Activated CD8-positive, alpha-beta memory T cell treated with anti-CD3 and anti-CD28 coated beads for 24 hours (primary cell): ENCODE measurements around the gene TACC2.
"Not testable (repeated sequence)": the region's sequence is repeated elsewhere in the genome, so short reads cannot be mapped to it uniquely, and the experiment has no call there.

Experiments
- DNase-seq: peaks from one replicate; pipeline ENCODE4 v3.0.0-alpha.2; 2020

Gene TACC2

DNA sequence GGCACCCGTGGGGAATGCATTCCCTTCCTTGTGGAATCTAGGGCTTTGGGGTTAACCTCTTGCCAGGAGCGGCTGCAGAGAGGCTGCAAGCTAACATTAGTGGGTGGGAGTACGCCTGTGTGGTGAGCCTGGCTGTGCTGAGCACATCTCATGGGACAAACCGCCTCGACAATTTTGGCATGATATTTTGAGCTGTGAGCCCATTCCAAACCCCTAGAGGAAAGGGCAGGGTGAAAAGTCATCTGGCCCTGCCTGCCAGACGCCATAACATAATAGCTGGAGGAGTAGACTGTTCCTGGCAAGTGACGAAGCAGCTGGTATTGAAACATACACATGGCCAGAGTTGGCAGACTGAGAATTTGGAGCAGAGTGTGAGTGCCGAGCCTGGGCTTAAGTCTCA lies 110.0 kb downstream of the TACC2 start:
- no peak for DNase-seq

DNA sequence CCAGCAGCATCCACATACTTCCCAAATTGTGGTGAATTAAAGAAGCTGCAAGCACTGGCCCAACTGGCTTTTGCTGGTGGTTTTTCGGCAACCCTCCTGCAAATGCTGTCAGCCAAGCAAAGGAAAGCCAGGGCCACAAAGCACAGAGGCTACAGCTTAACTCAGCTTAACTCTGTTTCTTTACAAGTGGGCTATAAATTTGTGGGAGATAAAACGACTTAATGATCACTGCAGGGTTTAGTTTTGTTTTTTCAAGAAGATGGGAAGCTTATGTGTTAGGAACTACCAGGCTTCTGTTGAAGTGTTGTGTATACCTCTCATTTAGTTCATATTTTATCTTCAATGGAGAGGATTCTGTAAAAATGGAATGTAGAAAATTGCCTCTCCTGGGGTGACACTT lies 110.6 kb downstream of the TACC2 start:
- DNase-seq, result no peak

DNA sequence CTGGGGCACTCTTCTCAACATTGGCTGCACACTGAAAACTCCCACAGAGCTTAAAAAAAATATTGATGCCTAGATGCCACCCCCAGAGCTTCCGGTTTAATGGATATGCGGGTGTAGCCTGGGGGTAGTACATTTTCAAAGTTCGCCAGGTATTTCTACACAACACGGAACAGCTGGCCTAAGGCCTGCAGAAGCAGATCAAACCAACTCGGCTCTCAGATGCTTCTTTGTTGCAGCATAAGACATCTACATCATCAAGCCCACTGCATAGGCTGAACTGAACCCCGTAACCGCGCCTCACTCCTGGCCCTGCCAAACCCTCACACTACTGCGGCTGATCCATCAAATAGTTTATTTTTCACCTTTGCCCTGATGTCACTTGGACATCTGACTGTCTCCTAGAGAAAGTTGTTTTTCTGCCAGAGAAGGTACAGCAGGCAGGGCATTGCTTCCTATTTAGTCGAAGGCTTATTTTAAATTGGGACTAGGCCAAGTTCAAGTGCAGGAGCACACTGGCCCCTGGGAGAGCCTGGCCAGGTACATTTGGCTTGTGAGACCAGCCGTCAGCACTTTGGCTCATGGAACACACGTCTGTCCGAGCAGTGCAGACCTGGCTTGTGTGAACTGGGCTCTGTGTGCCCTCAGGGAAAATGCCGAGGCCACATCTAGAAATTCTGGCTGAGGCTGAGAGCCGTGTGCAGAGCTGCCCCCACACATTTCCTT lies 113.3 kb downstream of the TACC2 start:
- no peak for DNase-seq

- no peak for DNase-seq
Observed at GRCh38 chr10:122102869-122103525, 114.0 kb downstream of the TACC2 start.

- no peak for DNase-seq
Observed at GRCh38 chr10:122103592-122103991, 114.6 kb downstream of the TACC2 start.

DNA sequence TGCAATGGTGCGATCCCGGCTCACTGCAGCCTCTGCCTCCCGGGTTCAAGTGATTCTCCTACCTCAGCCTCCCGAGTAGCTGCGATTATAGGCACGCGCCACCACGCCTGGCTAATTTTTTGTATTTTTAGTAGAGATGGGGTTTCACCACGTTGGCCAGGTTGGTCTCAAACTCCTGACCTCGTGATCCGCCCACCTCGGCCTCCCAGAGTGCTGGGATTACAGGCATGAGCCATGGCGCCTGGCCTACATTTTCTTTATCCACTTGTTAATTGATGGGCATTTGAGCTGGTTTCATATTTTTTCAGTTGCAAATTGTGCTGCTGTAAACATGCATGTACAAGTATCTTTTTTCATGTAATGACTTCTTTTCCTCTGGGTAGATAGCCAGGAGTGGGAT lies 119.8 kb downstream of the TACC2 start:
- not testable (repeated sequence) for DNase-seq

- no peak for DNase-seq
Observed at GRCh38 chr10:122112021-122112616, 123.2 kb downstream of the TACC2 start.

- DNase-seq, result no peak
Observed at GRCh38 chr10:122112625-122113160, 123.7 kb downstream of the TACC2 start.

- no peak for DNase-seq
Observed at GRCh38 chr10:122113161-122113944, 124.4 kb downstream of the TACC2 start.

- DNase-seq, result no peak
Observed at GRCh38 chr10:122113945-122114747, 125.2 kb downstream of the TACC2 start.

DNA sequence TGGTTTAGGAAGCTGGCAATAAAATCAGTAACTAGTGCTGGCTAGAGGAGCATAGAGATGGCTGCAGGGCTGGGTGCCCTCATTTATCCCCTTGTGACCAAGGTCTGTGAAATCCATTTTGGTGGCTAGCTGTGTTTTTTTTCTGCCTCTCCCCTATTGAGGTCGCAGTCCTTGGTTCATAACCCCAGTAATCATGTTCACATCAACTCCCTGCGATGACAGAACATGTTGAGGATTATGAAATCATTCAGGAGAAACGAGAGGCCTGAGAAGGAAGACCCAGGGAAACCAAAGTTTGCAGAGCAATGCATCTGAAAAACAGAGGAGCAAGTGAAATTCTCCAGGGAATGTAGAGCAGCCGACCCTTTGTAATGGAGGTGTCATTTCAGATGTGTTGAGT lies 126.9 kb downstream of the TACC2 start:
- no peak for DNase-seq

DNA sequence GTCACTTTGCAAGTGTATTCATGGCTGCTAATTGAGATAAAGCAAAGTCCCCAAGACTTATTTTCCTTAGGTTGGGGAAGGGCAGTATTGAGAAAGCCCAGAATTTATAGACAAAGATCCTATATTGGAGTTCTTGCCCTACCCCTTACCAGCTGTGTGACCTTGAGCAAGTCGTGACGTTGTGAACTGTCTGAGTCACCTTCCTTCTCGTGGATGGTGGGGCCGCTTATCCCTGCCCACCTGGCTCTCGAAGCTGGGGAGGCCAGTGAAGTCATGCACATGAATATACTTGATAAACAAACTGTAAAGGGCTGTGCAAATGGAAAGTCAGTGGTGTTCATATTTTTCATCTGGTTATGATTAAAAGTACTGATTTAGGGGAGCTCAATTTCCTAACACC lies 127.4 kb downstream of the TACC2 start:
- DNase-seq, result no peak

DNA sequence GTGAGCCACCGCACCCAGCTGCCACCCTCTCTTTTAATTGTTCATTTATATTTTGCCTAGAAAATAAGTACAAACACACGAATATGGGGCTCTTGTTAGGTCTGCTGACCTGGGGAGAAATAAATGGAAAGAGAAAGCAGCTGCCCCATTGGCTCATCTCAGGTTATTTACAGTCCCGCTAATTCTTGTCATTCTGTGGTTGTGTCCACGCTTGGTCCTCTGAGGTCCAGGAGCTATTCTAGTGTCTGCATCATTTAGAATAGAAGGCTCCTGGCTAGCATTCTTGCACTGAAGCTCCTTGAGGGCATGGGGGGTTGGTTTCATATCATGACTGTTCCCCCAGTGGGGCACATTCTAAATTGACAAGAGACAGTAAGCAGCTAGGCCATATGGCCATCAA lies 128.5 kb downstream of the TACC2 start:
- DNase-seq, result no peak

- DNase-seq, result no peak
Observed at GRCh38 chr10:122120008-122120744, 131.2 kb downstream of the TACC2 start.

GRCh38 chr10:122121059-122121458 lies 132.1 kb downstream of the TACC2 start:
- DNase-seq, result no peak

- DNase-seq, result no peak
Observed at GRCh38 chr10:122122493-122122892, 133.5 kb downstream of the TACC2 start.

DNA sequence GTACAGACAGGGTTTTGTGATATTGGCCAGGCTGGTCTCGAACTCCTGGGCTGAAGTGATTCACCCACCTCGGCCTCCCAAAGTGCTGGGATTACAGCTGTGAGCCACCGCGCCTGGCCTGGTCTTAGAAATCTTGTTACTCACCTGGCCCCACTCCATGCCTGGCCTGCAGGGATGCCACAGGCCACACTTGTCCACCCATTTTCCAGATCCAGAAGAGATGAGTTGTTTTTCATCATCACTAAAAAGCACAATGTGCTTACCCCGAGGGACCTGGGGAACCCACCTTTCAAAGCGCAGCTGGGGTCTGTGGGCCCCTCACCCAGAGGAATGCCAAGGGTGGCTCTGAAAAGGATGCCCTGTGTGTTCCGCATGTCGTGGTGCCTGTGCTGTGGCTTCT lies 134.2 kb downstream of the TACC2 start:
- no peak for DNase-seq

GRCh38 chr10:122124342-122124741 lies 135.4 kb downstream of the TACC2 start:
- no peak for DNase-seq

GRCh38 chr10:122124808-122125207 lies 135.8 kb downstream of the TACC2 start:
- DNase-seq, result no peak

DNA sequence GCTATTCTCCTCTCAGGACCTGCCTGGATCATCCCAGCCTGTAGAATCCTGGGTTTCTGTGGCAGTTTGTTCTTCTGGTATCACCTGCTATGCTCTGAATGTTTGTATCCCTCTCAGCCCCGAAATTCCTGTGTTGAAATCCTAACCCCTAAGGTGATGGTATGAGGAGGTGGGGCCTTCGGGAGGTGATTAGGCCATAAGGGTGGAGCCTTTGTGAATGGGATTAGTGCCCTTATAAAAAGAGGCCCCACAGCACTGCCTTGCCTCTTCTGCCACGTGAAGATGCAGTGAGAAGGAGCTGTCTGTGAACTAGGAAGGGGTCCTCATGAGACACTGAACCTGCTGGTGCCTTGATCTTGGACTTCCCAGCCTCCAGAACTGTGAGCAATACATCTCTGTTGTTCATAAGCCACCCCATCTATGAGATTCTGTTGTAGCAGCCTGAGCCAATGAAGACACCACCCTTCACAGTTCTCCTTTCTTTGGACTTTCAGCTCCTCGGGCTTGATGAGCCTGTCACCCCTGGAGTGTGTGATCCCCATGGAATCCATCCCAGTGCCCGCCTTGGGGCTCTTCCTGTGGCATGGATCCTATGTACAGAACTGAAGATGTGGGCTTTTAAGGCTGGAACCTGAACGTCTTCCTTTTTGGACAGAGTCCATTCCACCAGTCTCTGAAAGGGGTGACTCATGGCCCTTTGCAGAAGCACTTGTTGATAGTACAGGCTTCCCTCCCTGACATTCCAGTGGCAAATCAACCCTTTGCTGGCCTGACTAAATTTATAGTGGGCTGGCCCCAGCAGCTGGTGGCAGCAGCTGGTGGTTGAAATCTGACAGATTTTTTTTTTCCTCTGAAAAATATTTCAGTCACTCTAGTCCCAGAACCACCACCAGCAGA lies 138.0 kb downstream of the TACC2 start:
- DNase-seq, result no peak

GRCh38 chr10:122127943-122128342 lies 139.0 kb downstream of the TACC2 start:
- no peak for DNase-seq
